RCC 7860 (cell line): ENCODE measurements around the gene JAKMIP2.
"Not testable (repeated sequence)": the region's sequence is repeated elsewhere in the genome, so short reads cannot be mapped to it uniquely, and the experiment has no call there.

Source experiments
- DNase-seq: peaks from one replicate; pipeline ENCODE4 v3.0.0-alpha.2; 2015; ENCODE audit warnings: low spot score
- FAIRE-seq: peaks from 2 replicates; lab custom pipeline; 2012; peaks lifted over from hg19 to GRCh38; lab: Jason Lieb, UNC

JAKMIP2 gene

DNA sequence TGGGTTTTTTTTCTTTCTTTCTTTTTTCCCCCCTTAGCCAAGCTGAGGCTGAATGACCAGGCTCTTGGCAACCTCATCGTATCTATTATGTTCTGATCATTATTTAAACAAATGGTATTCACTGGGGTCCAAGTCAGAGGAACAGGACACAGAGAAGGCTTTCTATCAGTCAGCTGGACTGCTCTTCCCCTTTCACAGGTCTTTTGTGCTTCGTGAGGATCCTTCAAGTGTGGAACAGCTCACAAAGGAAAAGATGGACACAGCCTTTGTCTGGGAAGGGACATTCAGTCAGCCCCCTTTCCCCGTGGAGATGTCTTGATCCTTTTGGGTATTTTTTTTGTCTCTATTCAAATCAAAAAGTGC, 218.4 kb downstream of the JAKMIP2 start:
- no peak for FAIRE-seq

GRCh38 chr5:147563466-147564123, 218.9 kb downstream of the JAKMIP2 start:
- FAIRE-seq (no peak), DNase-seq (no peak)

More for the DNA sequence above, 218.4 kb downstream of the JAKMIP2 start:
- no peak for DNase-seq

GRCh38 chr5:147561435-147561834, 221.1 kb downstream of the JAKMIP2 start:
- FAIRE-seq (no peak), DNase-seq (no peak)

- FAIRE-seq (no peak), DNase-seq (no peak)
Observed at GRCh38 chr5:147560718-147561331, 221.7 kb downstream of the JAKMIP2 start.

- no peak for DNase-seq
Observed at GRCh38 chr5:147559749-147560148, 222.8 kb downstream of the JAKMIP2 start.

GRCh38 chr5:147558826-147559225, 223.7 kb downstream of the JAKMIP2 start:
- FAIRE-seq = peak; percentile 87
- DNase-seq = peak; percentile 71

More at GRCh38 chr5:147559749-147560148, 222.8 kb downstream of the JAKMIP2 start:
- FAIRE-seq = no peak

- no peak for FAIRE-seq
Observed at GRCh38 chr5:147557876-147558745, 224.4 kb downstream of the JAKMIP2 start.

DNA sequence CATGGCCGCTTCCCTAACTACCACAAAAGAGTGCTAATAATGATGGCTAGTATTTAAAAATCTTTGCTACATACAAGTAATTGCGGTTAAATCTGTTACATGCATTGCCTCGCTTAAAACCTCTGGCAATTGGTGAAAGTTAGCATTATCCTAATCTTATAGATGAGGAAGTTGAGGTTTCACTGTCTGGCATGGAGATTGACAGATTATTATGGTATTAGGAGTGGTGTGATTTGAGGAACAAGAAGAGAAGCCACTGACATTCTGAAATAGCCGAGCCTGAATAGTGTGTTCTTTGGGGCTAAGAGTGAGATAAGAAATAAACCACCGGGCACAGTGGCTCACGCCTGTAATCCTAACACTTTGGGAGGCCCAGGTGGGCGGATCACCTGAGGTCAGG, 227.4 kb downstream of the JAKMIP2 start:
- FAIRE-seq (no peak), DNase-seq (no peak)

More at GRCh38 chr5:147557876-147558745, 224.4 kb downstream of the JAKMIP2 start:
- no peak for DNase-seq

GRCh38 chr5:147554261-147554817, 228.2 kb downstream of the JAKMIP2 start:
- FAIRE-seq = no peak
- DNase-seq = peak; percentile 9

- DNase-seq, FAIRE-seq: not testable (repeated sequence)
Observed at GRCh38 chr5:147553817-147554216, 228.7 kb downstream of the JAKMIP2 start.

DNA sequence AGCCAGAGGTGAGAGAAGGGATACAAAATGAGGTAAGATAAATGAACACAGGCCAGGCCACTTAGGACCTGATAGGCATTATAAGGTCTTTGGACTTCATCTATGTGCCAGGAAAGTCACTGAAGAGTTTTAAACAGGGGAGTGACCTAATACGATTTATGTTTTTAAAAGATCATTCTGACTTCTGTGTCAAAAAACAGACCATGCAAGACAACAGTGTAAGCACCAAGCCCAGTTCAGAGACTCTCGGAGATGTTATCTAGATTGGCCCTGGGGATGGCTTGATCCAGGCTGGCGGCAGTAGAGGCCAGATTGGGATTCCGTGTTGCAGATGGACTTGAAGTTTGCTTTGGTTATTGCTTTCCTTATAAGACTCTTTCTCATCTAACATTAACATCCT, 229.6 kb downstream of the JAKMIP2 start:
- DNase-seq (no peak), FAIRE-seq (no peak)

- DNase-seq = no peak
- no peak for FAIRE-seq
Observed at GRCh38 chr5:147551677-147552076, 230.9 kb downstream of the JAKMIP2 start.

DNA sequence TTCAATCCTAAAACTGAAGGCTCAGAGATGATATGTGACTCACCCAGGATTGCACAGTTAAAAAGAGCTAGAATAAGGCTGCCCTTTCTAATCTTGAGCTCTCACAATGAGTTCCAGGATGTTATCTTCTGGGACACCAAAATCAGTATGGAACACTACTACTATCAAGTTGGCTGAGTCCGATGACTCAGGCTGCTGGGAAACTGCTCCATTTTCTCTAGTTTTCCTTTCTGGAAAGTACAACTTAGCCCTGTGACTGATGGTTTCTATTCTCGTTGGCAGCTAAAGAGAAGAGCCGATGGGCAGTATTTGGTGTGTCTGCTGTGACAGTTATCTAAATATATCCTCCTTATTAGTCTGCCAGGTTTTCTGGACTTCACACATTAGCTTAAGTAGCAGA, 234.8 kb downstream of the JAKMIP2 start:
- DNase-seq (no peak), FAIRE-seq (no peak)

DNA sequence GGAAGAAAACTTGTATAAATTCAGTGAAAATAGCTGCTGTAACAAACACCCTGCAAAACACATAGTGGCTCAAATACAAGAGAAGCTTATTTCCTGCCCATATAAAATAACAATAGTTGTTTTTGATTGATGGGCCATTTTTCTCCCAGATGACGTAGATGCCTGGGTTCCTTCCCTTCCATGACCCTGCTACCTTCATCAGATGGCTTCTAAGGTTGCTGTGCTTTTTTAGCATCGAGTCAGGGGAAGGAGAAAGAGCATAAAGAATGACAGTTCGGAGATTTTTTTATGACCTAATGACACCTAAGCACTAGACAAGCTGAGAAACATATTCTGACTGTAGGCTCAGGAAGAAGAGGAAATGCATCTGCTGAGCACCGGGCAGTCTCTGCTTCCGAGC, 238.0 kb downstream of the JAKMIP2 start:
- no peak for FAIRE-seq
- no peak for DNase-seq

GRCh38 chr5:147539053-147539452, 243.5 kb downstream of the JAKMIP2 start:
- peak; percentile 74 for DNase-seq
- peak; percentile 89 for FAIRE-seq

GRCh38 chr5:147538236-147538635, 244.3 kb downstream of the JAKMIP2 start:
- peak; percentile 75 for DNase-seq

More at GRCh38 chr5:147538236-147538635, 244.3 kb downstream of the JAKMIP2 start:
- peak; percentile 94 for FAIRE-seq
